SK-N-SH (cell line): ENCODE results near the gene SSNA1. TPM values are rescaled to one million over a fixed set of nuclear protein-coding genes. Genes with fewer than 3 reads are reported as not detected.

Experiments
- CTCF ChIA-PET: fragments of 300-600, 350-600 bp; formaldehyde crosslinking; extraction: SDS; loops from one replicate; lab custom pipeline; 2021; lab: Yijun Ruan, JAX
- POLR2A ChIA-PET: fragments of 350-600 bp; sonication (Branson Sonifier 250); formaldehyde crosslinking; extraction: SDS; loops from one replicate; lab custom pipeline; 2020; ENCODE audit warnings: antibody characterized with exemption, inconsistent platforms; lab: Yijun Ruan, JAX
- DNase-seq: peaks from one replicate; pipeline ENCODE4 v3.0.0; 2012
- H2AFZ ChIP-seq: fragments of 200-600 bp; sonication (generic); 2 replicates; pipeline ENCODE4 v1.8.1; 2016; ENCODE audit warnings: antibody characterized with exemption, mild to moderate bottlenecking, low read depth
- H3F3A ChIP-seq: fragments of 200-600 bp; sonication (generic); replicated peaks from 2 replicates; pipeline ENCODE3; 2016; ENCODE audit warnings: antibody characterized with exemption, mild to moderate bottlenecking; ENCODE audit not compliant: insufficient read depth
- H3K27ac ChIP-seq, 2 experiments: fragments of 200-500 bp in 1 of 2; fragments of 200-600 bp in 1 of 2; sonication (Bioruptor generic) in 1 of 2; sonication (generic), shearing (Covaris generic) in 1 of 2; 2 replicates each; pipeline versions ENCODE4 v1.5.1 to v1.6.1; 2014 to 2016; ENCODE audit warnings: low read depth in 2 of 2, inconsistent platforms in 1 of 2, low read length in 1 of 2, mild to moderate bottlenecking in 1 of 2, mixed read lengths in 1 of 2
- H3K27me3 ChIP-seq: fragments of 200-600 bp; sonication (generic), shearing (Covaris generic); 2 replicates; pipeline ENCODE4 v1.6.1; 2016; ENCODE audit warnings: mixed run types; ENCODE audit not compliant: insufficient read depth
- H3K36me3 ChIP-seq, 2 experiments: fragments of 200-500 bp in 1 of 2; fragments of 200-600 bp in 1 of 2; sonication (Bioruptor generic) in 1 of 2; sonication (generic) in 1 of 2; replicated peaks in 1 of 2; 2 replicates each; pipeline versions ENCODE3 to v1.5.1; 2014 to 2016; ENCODE audit warnings: low read length in 1 of 2, mild to moderate bottlenecking in 1 of 2; ENCODE audit not compliant: insufficient read depth in 2 of 2, control insufficient read depth in 1 of 2
- H3K4me1 ChIP-seq, 2 experiments: fragments of 200-500 bp in 1 of 2; fragments of 200-600 bp in 1 of 2; sonication (Bioruptor generic) in 1 of 2; sonication (generic), shearing (Covaris generic) in 1 of 2; 2 replicates each; pipeline versions ENCODE4 v1.5.1 to v1.6.1; 2014 to 2016; ENCODE audit warnings: low read depth in 1 of 2, low read length in 1 of 2, mixed run types in 1 of 2; ENCODE audit not compliant: insufficient read depth in 2 of 2, control insufficient read depth in 1 of 2
- H3K4me2 ChIP-seq: fragments of 200-600 bp; sonication (generic), shearing (Covaris generic); 2 replicates; pipeline ENCODE4 v1.6.1; 2017; ENCODE audit warnings: mixed run types
- H3K4me3 ChIP-seq, 2 experiments: fragments of 200-500 bp in 1 of 2; fragments of 200-600 bp in 1 of 2; sonication (Bioruptor generic) in 1 of 2; sonication (generic), shearing (Covaris generic) in 1 of 2; 2 replicates each; pipeline versions ENCODE4 v1.5.1 to v1.8.1; 2014 to 2016; ENCODE audit warnings: low read depth in 2 of 2, inconsistent platforms in 1 of 2, low read length in 1 of 2, mild to moderate bottlenecking in 1 of 2, mixed read lengths in 1 of 2, moderate library complexity in 1 of 2
- H3K79me2 ChIP-seq: fragments of 200-600 bp; sonication (generic); 2 replicates; pipeline ENCODE4 v1.8.1; 2017; ENCODE audit warnings: mild to moderate bottlenecking; ENCODE audit not compliant: insufficient read depth
- H3K9ac ChIP-seq: fragments of 200-600 bp; sonication (generic); 2 replicates; pipeline ENCODE4 v1.6.1; 2017; ENCODE audit warnings: mixed run types
- H3K9me2 ChIP-seq: fragments of 200-600 bp; sonication (generic); 2 replicates; pipeline ENCODE4 v1.6.1; 2017; ENCODE audit warnings: mixed run types
- H3K9me3 ChIP-seq: fragments of 200-600 bp; sonication (generic); 2 replicates; pipeline ENCODE4 v1.6.1; 2017; ENCODE audit warnings: mixed run types, mild to moderate bottlenecking, moderate library complexity
- H4K20me1 ChIP-seq: fragments of 200-600 bp; sonication (generic); 2 replicates; pipeline ENCODE4 v1.6.1; 2017; ENCODE audit warnings: mild to moderate bottlenecking, mixed run types; ENCODE audit not compliant: insufficient read depth
- CHD2 ChIP-seq: fragments of 150-350 bp; IDR thresholded peaks from 2 replicates; pipeline ENCODE4 v1.6.1; 2018; ENCODE audit warnings: low read length; ENCODE audit not compliant: partially characterized antibody
- EZH2phosphoT487 ChIP-seq: fragments of 200-600 bp; sonication (generic); IDR thresholded peaks from 2 replicates; pipeline ENCODE4 v1.6.1; 2017; ENCODE audit warnings: low read depth, mixed run types, mild to moderate bottlenecking, antibody characterized with exemption, moderate library complexity, borderline replicate concordance
- FOSL2 ChIP-seq: IDR thresholded peaks from 2 replicates; pipeline ENCODE4 v1.4.0; 2012; ENCODE audit warnings: low read depth, mild to moderate bottlenecking, moderate library complexity, borderline replicate concordance
- FOXJ3 ChIP-seq: sonication (generic); formaldehyde crosslinking; IDR thresholded peaks from 2 replicates; pipeline ENCODE4 v1.5.1; 2020; ENCODE audit warnings: mild to moderate bottlenecking, missing genetic modification reagents
- GABPA ChIP-seq: IDR thresholded peaks from 2 replicates; pipeline ENCODE4 v1.4.0; 2012; ENCODE audit warnings: low read depth, mild to moderate bottlenecking
- JUND ChIP-seq: IDR thresholded peaks from 2 replicates; pipeline ENCODE4 v1.4.0; 2012
- MXI1 ChIP-seq: IDR thresholded peaks from 2 replicates; pipeline ENCODE4 v1.6.1; 2012; ENCODE audit warnings: mild to moderate bottlenecking, low read depth, low read length, improper control_type of control experiment
- RCOR1 ChIP-seq: fragments of 150-350 bp; IDR thresholded peaks from 2 replicates; pipeline ENCODE4 v1.6.1; 2017; ENCODE audit warnings: antibody characterized with exemption, low read length
- RFX5 ChIP-seq: IDR thresholded peaks from 2 replicates; pipeline ENCODE4 v1.6.1; 2012; ENCODE audit warnings: mild to moderate bottlenecking, improper control_type of control experiment, low read length
- SIN3A ChIP-seq: IDR thresholded peaks from 2 replicates; pipeline ENCODE4 v1.6.1; 2012; ENCODE audit warnings: low read depth, mild to moderate bottlenecking, low read length, moderate library complexity, borderline replicate concordance
- SMC3 ChIP-seq: IDR thresholded peaks from 2 replicates; pipeline ENCODE4 v1.6.1; 2012; ENCODE audit warnings: low read depth, low read length, improper control_type of control experiment
- TAF1 ChIP-seq: IDR thresholded peaks from 2 replicates; pipeline ENCODE4 v1.6.1; 2012; ENCODE audit warnings: low read depth, mild to moderate bottlenecking, low read length, moderate library complexity, borderline replicate concordance
- TCF12 ChIP-seq: IDR thresholded peaks from 2 replicates; pipeline ENCODE4 v1.4.0; 2012
- WGBS: methylation state at CpG from one replicate; pipeline ENCODE4 v1.1.6; 2017; ENCODE audit warnings: low lambda C conversion rate; 5-methylcytosine and 5-hydroxymethylcytosine counted together
- polyA plus RNA-seq, 3 experiments: library from polyadenylated mRNA; depleted of rRNA; stranded (reverse); fragments of >200 nt; gene quantifications; 2 replicates each; pipeline ENCODE4 v1.2.3, GENCODE V29; 2012
- TF ChIP-seq, protein P1 (sequence below): fragments of 200-600 bp; sonication (generic); IDR thresholded peaks from 2 replicates; pipeline ENCODE4 v1.6.1; 2017; ENCODE audit warnings: antibody characterized with exemption, mild to moderate bottlenecking, moderate library complexity
- TF ChIP-seq, protein P2 (sequence below): IDR thresholded peaks from 2 replicates; pipeline ENCODE4 v1.4.0; 2012; ENCODE audit warnings: low read depth, borderline replicate concordance
- TF ChIP-seq, protein P3 (sequence below): fragments of 150-350 bp; IDR thresholded peaks from 2 replicates; pipeline ENCODE4 v1.6.1; 2017; ENCODE audit warnings: antibody characterized with exemption, low read length, low read depth, borderline replicate concordance
- TF ChIP-seq, protein P4 (sequence below): IDR thresholded peaks from 2 replicates; pipeline ENCODE4 v1.4.0; 2012; ENCODE audit warnings: low read depth, borderline replicate concordance
- TF ChIP-seq, protein P5 (sequence below): IDR thresholded peaks from 2 replicates; pipeline ENCODE4; 2012

The SSNA1 gene
- polyA plus RNA-seq, 1 of the 3 experiments (the other 2 are of a cell fraction) = 124 TPM

DNA sequence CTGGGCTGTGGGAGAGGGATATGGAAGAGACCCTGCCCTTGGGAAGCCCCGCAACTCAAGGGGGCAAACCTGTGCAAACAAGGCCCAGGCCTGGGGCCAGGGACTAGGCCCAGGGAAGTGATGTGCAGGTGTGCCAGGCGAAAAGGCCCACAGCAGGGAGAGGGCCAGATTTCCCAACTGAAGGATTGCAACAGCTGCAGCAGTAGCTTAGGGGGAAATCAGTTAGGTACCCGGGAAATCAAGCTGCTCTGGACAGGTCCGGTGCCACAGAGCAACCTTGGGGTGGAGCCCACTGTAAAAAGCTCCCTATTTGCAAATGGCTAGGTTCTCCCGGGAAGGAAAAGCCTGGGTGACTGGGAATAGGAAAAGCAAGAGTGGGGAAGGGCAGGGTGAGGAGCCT, 39.1 kb upstream of the SSNA1 start:
- H3K9ac ChIP-seq = no peak overlapping the region
- 68% methylated on average over 5 of the region's 5 CpGs for WGBS
- H3K27ac ChIP-seq = no peak overlapping the region
- ChIA-PET CTCF (interaction anchor here (1.1 to 2.0 kb wide), 3 partner anchors 20 to 27 kb away, joined by 3 to 7 read pairs (median 4); partner anchors contain the start of gene LRRC26), POLR2A (interaction anchor here (1.5 kb wide), 1 partner anchor 10 kb away, joined by 3 read pairs; the partner anchor contains the start of gene GRIN1)
- no peaks in the 10 kb centered on the region for H4K20me1 ChIP-seq
- no peak overlapping the region for H3K4me2 ChIP-seq
- TF ChIP-seq MXI1 (no peak), FOXJ3 (no peak), TCF12 (no peak), GABPA (no peak), SIN3A (no peak), SMC3 (no peak), EZH2phosphoT487 (no peak), CHD2 (no peak), RCOR1 (no peak), JUND (no peak), FOSL2 (no peak), TAF1 (no peak), RFX5 (no peak)
- TF ChIP-seq, protein P1, sequence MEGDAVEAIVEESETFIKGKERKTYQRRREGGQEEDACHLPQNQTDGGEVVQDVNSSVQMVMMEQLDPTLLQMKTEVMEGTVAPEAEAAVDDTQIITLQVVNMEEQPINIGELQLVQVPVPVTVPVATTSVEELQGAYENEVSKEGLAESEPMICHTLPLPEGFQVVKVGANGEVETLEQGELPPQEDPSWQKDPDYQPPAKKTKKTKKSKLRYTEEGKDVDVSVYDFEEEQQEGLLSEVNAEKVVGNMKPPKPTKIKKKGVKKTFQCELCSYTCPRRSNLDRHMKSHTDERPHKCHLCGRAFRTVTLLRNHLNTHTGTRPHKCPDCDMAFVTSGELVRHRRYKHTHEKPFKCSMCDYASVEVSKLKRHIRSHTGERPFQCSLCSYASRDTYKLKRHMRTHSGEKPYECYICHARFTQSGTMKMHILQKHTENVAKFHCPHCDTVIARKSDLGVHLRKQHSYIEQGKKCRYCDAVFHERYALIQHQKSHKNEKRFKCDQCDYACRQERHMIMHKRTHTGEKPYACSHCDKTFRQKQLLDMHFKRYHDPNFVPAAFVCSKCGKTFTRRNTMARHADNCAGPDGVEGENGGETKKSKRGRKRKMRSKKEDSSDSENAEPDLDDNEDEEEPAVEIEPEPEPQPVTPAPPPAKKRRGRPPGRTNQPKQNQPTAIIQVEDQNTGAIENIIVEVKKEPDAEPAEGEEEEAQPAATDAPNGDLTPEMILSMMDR = no peak
- TF ChIP-seq, protein P2, sequence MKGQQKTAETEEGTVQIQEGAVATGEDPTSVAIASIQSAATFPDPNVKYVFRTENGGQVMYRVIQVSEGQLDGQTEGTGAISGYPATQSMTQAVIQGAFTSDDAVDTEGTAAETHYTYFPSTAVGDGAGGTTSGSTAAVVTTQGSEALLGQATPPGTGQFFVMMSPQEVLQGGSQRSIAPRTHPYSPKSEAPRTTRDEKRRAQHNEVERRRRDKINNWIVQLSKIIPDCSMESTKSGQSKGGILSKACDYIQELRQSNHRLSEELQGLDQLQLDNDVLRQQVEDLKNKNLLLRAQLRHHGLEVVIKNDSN = no peak
- TF ChIP-seq, protein P3, sequence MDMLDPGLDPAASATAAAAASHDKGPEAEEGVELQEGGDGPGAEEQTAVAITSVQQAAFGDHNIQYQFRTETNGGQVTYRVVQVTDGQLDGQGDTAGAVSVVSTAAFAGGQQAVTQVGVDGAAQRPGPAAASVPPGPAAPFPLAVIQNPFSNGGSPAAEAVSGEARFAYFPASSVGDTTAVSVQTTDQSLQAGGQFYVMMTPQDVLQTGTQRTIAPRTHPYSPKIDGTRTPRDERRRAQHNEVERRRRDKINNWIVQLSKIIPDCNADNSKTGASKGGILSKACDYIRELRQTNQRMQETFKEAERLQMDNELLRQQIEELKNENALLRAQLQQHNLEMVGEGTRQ = no peak
- TF ChIP-seq, protein P4, sequence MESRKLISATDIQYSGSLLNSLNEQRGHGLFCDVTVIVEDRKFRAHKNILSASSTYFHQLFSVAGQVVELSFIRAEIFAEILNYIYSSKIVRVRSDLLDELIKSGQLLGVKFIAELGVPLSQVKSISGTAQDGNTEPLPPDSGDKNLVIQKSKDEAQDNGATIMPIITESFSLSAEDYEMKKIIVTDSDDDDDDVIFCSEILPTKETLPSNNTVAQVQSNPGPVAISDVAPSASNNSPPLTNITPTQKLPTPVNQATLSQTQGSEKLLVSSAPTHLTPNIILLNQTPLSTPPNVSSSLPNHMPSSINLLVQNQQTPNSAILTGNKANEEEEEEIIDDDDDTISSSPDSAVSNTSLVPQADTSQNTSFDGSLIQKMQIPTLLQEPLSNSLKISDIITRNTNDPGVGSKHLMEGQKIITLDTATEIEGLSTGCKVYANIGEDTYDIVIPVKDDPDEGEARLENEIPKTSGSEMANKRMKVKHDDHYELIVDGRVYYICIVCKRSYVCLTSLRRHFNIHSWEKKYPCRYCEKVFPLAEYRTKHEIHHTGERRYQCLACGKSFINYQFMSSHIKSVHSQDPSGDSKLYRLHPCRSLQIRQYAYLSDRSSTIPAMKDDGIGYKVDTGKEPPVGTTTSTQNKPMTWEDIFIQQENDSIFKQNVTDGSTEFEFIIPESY = no peak
- TF ChIP-seq, protein P5, sequence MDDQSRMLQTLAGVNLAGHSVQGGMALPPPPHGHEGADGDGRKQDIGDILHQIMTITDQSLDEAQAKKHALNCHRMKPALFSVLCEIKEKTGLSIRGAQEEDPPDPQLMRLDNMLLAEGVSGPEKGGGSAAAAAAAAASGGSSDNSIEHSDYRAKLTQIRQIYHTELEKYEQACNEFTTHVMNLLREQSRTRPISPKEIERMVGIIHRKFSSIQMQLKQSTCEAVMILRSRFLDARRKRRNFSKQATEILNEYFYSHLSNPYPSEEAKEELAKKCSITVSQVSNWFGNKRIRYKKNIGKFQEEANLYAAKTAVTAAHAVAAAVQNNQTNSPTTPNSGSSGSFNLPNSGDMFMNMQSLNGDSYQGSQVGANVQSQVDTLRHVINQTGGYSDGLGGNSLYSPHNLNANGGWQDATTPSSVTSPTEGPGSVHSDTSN = no peak
- DNase-seq = no peak
- H3K9me2 ChIP-seq = no peaks in the 10 kb centered on the region
- H3K4me1 ChIP-seq = no peaks in the 10 kb centered on the region
- H3K79me2 ChIP-seq = no peaks in the 10 kb centered on the region
- no peaks in the 10 kb centered on the region for H3F3A ChIP-seq
- H3K27me3 ChIP-seq = no peaks in the 10 kb centered on the region
- no peaks in the 10 kb centered on the region for H3K9me3 ChIP-seq
- H3K36me3 ChIP-seq = no peaks in the 10 kb centered on the region
- H2AFZ ChIP-seq = no peak overlapping the region
- H3K4me3 ChIP-seq = no peak overlapping the region
